Fibroblast of mammary gland (primary cell): Measurements from ENCODE around the gene TBL1Y.
"Not testable (repeated sequence)": the region's sequence is repeated elsewhere in the genome, so short reads cannot be mapped to it uniquely, and the experiment has no call there.

Experiments used
- DNase-seq: peaks from one replicate; pipeline ENCODE4 v3.0.0-alpha.2; 2010; ENCODE audit warnings: low read depth
- H3K4me3 ChIP-seq: 2 replicates; pipeline ENCODE4 v1.5.1; 2011; ENCODE audit warnings: low read depth, mild to moderate bottlenecking, low read length, moderate library complexity; ENCODE audit not compliant: control insufficient read depth
- TF ChIP-seq, protein P1 (sequence below): conservative IDR thresholded peaks from 2 replicates; pipeline ENCODE4 v1.5.1; 2011; ENCODE audit warnings: low read depth, low read length, inconsistent platforms; ENCODE audit not compliant: control insufficient read depth, insufficient read depth

Gene TBL1Y

DNA sequence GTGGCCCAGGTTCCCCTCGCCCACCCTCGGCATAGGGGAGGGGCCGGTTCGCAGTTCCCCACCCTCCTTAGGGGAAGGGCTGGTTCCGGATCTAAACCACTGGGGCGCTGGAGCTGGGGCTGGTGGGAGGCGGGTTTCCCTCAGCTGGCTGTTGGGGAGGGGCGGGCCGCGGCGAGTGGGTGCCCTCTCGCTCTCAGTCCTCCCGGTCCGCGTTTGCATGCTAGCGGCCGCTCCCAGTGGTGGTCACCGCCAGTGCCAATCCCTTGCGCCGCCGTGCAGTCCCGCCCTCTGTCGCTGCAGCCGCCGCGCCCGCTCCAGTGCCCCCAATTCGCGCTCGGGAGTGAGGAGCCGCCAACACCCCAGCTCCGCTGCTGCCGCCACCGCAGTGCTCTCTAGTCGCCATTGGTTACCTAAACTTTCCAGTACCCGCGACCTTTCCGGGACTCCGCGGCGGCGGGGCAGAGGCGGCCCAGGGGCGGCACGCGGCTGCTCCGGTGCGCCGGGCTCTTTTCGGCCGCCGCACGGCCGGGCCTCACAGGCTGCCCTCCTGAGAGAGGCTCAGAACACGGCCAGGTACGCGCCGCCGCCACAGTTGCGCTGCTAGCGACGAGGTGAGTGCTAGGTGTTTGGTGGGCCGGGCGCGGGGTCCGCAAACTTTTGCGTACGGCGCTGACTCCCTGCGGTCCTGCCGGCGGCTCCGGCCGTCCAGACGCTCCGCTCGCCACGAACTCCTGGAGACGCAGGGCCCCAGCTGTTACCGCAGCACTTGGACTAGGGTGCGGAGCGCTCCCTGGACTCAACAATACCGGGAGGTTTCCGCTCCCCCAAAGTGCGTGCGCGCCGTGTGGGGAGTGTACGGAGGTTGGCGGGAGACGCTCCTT is at the start of gene TBL1Y:
TSS of gene TBL1Y (plus strand) at position 326 of the 881 bp plus-strand sequence. CDS start 114,388 bp downstream, outside the sequence.
- H3K4me3 ChIP-seq, result no peak within 1 kb of the TSS
- no peak for DNase-seq
- TF ChIP-seq, protein P1, sequence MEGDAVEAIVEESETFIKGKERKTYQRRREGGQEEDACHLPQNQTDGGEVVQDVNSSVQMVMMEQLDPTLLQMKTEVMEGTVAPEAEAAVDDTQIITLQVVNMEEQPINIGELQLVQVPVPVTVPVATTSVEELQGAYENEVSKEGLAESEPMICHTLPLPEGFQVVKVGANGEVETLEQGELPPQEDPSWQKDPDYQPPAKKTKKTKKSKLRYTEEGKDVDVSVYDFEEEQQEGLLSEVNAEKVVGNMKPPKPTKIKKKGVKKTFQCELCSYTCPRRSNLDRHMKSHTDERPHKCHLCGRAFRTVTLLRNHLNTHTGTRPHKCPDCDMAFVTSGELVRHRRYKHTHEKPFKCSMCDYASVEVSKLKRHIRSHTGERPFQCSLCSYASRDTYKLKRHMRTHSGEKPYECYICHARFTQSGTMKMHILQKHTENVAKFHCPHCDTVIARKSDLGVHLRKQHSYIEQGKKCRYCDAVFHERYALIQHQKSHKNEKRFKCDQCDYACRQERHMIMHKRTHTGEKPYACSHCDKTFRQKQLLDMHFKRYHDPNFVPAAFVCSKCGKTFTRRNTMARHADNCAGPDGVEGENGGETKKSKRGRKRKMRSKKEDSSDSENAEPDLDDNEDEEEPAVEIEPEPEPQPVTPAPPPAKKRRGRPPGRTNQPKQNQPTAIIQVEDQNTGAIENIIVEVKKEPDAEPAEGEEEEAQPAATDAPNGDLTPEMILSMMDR, result no peak

DNA sequence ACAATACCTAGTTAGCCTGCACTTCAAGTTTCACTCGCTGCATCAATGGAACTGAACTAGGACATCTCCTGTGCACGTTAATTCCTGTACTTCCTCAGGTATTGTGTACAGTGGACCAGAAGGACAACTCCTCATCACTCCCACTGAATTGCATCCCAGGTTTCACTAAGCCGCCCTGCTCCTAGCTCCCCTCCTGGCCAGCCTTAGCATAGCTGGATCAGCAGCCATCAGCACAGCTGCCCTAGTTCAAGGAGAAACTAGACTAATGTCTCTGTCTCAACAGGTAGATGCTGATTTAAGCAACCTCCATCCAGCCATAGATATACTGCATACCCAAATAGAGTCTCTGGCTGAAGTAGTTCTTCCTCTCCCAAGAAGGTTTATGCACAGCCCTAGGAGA is 16.0 kb upstream of the TBL1Y start:
- TF ChIP-seq, protein P1, result no peak
- DNase-seq, result no peak
- no peak overlapping the region for H3K4me3 ChIP-seq

DNA sequence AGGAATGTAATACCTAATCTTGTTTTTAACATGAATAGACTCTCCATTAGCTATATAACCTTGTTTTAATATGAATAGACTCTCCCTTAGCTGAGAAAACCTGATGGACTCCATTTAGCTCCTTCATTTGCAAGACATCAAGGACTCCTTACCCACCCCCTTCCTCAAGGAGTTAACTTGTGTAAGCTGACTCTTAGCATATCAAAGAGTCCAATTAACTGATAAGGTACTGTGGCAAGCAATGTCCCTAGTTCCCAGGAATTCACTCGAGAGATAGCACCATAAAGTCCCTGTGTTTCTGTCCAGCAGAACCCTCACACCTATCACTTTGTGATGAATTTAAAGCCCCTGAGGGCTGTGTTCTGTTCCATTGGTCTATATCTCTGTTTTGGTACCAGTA is 15.3 kb upstream of the TBL1Y start:
- DNase-seq, result no peak
- TF ChIP-seq, protein P1, result no peak
- no peak overlapping the region for H3K4me3 ChIP-seq

DNA sequence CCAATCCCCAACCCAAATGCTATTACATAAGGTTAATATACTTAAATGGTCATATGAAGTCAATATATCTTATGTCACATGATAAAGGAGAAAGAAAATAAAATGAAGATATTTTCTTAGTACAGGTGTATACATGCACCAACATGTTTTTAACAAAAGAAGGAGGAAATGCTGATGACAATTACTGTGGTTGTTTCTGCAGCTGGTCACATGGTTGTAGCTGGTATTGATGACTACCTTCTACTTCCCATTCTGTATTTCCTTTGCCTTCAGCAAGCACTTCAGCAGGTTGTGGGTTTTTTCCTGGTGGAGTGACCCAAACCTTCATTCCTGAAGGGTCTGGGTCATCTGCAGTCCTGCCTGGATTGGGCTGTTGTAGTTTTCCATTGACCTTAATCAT is 8.4 kb upstream of the TBL1Y start:
- DNase-seq, H3K4me3 ChIP-seq: not testable (repeated sequence)

DNA sequence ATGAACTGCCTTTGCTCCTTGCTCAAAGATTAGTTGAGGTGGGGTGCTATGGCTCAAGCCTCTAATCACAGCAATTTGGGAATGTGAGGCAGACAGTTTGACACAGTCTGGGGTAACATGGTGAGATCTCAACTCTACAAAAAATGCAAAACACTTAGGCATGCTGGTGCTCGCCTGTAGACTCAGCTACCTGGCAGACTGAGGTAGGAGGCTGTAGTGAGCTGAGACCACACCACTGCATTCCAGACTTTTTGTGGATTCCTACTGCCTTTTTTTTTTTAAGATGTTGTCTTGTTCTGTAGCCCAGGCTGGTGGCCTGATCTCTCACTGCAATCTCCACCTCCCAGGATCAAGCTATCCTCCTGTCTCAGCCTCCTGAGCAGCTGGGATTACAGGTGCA is 2.9 kb upstream of the TBL1Y start:
- TF ChIP-seq, protein P1, result no peak
- no peak overlapping the region for H3K4me3 ChIP-seq
- no peak for DNase-seq

DNA sequence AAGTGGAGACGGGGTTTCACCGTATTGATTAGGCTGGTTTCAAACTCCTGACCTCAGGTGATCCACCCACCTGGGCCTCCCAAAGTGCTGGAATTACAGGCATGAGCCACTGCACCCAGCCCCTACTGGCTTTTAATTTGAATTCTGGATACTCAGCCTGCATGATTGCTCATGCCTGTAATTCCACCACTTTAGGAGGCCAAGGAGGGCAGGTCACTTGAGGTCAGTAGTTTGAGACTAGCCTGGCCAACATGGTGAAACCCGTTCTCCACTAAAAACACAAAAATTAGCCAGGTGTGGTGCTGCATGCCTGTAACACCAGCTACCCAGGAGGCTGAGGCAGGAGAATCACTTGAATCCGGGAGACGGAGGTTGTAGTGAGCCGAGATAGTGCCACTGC is 2.5 kb upstream of the TBL1Y start:
- DNase-seq, H3K4me3 ChIP-seq: not testable (repeated sequence)

DNA sequence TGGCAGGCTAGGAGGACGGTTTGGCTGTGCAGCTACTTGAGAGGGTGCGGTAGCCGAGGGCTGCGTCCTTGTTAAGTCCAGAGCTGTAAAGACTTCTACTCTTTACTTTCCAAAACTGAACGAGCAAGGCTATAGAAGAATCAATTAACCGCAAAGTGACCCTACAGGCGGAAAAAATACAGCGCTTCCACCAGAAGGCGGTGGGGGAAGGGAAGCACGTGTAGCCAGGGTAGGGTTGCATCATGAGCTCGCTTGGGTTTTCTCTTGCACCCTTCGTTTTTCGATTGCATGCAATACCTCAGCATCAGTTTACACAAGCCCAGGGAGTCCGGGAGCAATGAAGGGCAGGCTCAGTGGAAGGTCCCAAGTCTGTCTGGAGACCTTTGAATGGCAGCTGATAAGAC is 1.4 kb upstream of the TBL1Y start:
- DNase-seq, result no peak
- H3K4me3 ChIP-seq, result no peak overlapping the region
- TF ChIP-seq, protein P1, result no peak

DNA sequence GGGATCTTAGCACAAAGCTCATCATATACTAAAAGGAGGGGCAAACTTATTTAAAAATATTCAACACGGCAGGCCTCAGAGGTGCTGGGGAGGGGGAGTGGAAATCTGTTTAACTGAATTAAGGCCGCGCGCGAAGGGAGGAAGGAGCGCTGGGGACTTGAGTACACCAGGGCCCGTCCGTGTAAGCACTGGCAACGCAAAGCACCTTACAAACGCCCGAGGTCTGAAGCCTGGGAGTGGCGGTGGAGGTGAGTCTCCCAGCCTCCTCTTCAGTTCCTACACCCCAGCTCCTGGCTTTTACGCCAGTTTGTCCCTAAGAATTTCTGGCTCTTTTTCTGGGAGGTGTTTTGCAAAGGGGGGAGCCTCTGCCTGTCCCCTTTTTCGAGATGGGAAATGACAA is 641 bp upstream of the TBL1Y start:
- H3K4me3 ChIP-seq, result no peak overlapping the region
- TF ChIP-seq, protein P1, result no peak
- DNase-seq, result no peak
